ENCODE data around the gene IFI35. TPM values are rescaled to one million over a fixed set of nuclear protein-coding genes. Genes with fewer than 3 reads are reported as not detected.

IFI35 gene
- total and polyA plus RNA-seq, 2 of the 8 experiments (the other 6 are each of a cell fraction or from before 2014, with no cell fraction given), result 2.5 to 4.7 TPM

DNA sequence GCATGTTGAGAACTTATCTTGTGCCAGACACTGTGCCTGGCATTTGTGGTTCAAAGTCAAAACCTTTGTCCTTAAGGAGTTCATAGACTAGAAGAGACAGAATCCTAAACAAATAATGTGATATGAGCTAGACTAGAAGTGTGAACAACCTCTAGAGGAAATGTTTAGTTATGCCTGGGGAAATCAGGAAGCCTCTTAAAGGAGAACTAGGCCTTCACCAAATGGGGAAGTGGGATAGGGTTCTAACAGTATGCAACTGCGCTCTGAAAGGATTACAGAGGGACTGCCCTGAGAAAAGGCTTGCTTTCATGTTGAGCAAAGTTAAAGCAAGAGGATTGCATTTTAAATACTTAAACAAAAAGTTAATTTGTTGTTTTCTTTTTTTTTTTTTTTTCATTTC, 21.4 kb upstream of the IFI35 start (continued):
- TF ChIP-seq, protein P1, sequence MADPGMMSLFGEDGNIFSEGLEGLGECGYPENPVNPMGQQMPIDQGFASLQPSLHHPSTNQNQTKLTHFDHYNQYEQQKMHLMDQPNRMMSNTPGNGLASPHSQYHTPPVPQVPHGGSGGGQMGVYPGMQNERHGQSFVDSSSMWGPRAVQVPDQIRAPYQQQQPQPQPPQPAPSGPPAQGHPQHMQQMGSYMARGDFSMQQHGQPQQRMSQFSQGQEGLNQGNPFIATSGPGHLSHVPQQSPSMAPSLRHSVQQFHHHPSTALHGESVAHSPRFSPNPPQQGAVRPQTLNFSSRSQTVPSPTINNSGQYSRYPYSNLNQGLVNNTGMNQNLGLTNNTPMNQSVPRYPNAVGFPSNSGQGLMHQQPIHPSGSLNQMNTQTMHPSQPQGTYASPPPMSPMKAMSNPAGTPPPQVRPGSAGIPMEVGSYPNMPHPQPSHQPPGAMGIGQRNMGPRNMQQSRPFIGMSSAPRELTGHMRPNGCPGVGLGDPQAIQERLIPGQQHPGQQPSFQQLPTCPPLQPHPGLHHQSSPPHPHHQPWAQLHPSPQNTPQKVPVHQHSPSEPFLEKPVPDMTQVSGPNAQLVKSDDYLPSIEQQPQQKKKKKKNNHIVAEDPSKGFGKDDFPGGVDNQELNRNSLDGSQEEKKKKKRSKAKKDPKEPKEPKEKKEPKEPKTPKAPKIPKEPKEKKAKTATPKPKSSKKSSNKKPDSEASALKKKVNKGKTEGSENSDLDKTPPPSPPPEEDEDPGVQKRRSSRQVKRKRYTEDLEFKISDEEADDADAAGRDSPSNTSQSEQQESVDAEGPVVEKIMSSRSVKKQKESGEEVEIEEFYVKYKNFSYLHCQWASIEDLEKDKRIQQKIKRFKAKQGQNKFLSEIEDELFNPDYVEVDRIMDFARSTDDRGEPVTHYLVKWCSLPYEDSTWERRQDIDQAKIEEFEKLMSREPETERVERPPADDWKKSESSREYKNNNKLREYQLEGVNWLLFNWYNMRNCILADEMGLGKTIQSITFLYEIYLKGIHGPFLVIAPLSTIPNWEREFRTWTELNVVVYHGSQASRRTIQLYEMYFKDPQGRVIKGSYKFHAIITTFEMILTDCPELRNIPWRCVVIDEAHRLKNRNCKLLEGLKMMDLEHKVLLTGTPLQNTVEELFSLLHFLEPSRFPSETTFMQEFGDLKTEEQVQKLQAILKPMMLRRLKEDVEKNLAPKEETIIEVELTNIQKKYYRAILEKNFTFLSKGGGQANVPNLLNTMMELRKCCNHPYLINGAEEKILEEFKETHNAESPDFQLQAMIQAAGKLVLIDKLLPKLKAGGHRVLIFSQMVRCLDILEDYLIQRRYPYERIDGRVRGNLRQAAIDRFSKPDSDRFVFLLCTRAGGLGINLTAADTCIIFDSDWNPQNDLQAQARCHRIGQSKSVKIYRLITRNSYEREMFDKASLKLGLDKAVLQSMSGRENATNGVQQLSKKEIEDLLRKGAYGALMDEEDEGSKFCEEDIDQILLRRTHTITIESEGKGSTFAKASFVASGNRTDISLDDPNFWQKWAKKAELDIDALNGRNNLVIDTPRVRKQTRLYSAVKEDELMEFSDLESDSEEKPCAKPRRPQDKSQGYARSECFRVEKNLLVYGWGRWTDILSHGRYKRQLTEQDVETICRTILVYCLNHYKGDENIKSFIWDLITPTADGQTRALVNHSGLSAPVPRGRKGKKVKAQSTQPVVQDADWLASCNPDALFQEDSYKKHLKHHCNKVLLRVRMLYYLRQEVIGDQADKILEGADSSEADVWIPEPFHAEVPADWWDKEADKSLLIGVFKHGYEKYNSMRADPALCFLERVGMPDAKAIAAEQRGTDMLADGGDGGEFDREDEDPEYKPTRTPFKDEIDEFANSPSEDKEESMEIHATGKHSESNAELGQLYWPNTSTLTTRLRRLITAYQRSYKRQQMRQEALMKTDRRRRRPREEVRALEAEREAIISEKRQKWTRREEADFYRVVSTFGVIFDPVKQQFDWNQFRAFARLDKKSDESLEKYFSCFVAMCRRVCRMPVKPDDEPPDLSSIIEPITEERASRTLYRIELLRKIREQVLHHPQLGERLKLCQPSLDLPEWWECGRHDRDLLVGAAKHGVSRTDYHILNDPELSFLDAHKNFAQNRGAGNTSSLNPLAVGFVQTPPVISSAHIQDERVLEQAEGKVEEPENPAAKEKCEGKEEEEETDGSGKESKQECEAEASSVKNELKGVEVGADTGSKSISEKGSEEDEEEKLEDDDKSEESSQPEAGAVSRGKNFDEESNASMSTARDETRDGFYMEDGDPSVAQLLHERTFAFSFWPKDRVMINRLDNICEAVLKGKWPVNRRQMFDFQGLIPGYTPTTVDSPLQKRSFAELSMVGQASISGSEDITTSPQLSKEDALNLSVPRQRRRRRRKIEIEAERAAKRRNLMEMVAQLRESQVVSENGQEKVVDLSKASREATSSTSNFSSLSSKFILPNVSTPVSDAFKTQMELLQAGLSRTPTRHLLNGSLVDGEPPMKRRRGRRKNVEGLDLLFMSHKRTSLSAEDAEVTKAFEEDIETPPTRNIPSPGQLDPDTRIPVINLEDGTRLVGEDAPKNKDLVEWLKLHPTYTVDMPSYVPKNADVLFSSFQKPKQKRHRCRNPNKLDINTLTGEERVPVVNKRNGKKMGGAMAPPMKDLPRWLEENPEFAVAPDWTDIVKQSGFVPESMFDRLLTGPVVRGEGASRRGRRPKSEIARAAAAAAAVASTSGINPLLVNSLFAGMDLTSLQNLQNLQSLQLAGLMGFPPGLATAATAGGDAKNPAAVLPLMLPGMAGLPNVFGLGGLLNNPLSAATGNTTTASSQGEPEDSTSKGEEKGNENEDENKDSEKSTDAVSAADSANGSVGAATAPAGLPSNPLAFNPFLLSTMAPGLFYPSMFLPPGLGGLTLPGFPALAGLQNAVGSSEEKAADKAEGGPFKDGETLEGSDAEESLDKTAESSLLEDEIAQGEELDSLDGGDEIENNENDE (IDR thresholded peaks at IDR 0.05; ENCODE audit: insufficient replicate concordance, low read length), result no peak
- TF ChIP-seq SIRT6 (IDR thresholded peaks at IDR 0.05; ENCODE audit: low read length) (no peak), SAP30 (IDR thresholded peaks at IDR 0.05; ENCODE audit: insufficient read depth, insufficient replicate concordance, low read length) (no peak), CEBPB (IDR thresholded peaks at IDR 0.05; ENCODE audit: low read depth, low read length) (no peak), RXRA (IDR thresholded peaks at IDR 0.05; ENCODE audit: insufficient read depth, low read depth, low read length) (no peak), POU5F1 (IDR thresholded peaks at IDR 0.05; ENCODE audit: low read depth, low read length) (no peak), RFX5 (IDR thresholded peaks at IDR 0.05; ENCODE audit: borderline replicate concordance, low read depth, low read length) (no peak), JUND (IDR thresholded peaks at IDR 0.05; ENCODE audit: low read length) (no peak)

Measured in H1 (cell line).